HCT116 (cell line): ENCODE data around the gene NFX1. TPM values are rescaled to one million over a fixed set of nuclear protein-coding genes. Genes with fewer than 3 reads are reported as not detected.
A peak's percentile ranks its signal among the peaks of the same experiment; 100 is the strongest.

Source experiments
- ATAC-seq: fragments of 200-7000 bp; cut with Tn5 transposase; 2 replicates; pipeline ENCODE4 v1.9.1; 2020; ENCODE audit warnings: mild to moderate bottlenecking, moderate library complexity
- BruUV-seq: library from RNA; stranded (reverse); fragments of 400-500 nt; replicated peaks from 2 replicates; lab custom pipeline; 2021; lab: Mats Ljungman, UMichigan
- CTCF ChIA-PET: fragments of 300-600 bp; sonication (Branson Sonifier 250); formaldehyde crosslinking; loops from one replicate; lab custom pipeline; 2021; ENCODE audit warnings: antibody characterized with exemption; lab: Charles Lee
- POLR2A ChIA-PET: fragments of 300-600, 350-600 bp; sonication (Branson Sonifier 250); formaldehyde crosslinking; loops from one replicate; lab custom pipeline; 2021; ENCODE audit warnings: antibody characterized with exemption; lab: Charles Lee
- RAD21 ChIA-PET, 2 experiments: fragments of 300-600 bp; sonication (Branson Sonifier 250); formaldehyde crosslinking; loops; one replicate each; lab custom pipeline; 2023; ENCODE audit warnings: low total read pairs in 2 of 2; ENCODE audit not compliant: uncharacterized antibody in 2 of 2, unreplicated experiment in 2 of 2, low non-redundant PET in 1 of 2; lab: Charles Lee
- DNase-seq: peaks from one replicate; pipeline ENCODE4 v3.0.0-alpha.2; 2010; ENCODE audit warnings: low read depth, low spot score
- H2AFZ ChIP-seq: fragments of 200-600 bp; shearing (Covaris generic), sonication (generic); 2 replicates; pipeline ENCODE4 v1.6.1; 2017; ENCODE audit warnings: low read depth, mixed run types, mixed read lengths, antibody characterized with exemption, low read length; ENCODE audit not compliant: poor library complexity, severe bottlenecking
- H3K27ac ChIP-seq: 2 replicates; pipeline ENCODE4 v1.5.1; 2012; ENCODE audit warnings: low read depth, low read length
- H3K27me3 ChIP-seq: fragments of 200-600 bp; sonication (generic); 2 replicates; pipeline ENCODE4 v1.6.1; 2016; ENCODE audit warnings: mixed run types, low read length, mixed read lengths; ENCODE audit not compliant: insufficient read depth
- H3K36me3 ChIP-seq, 2 experiments: fragments of 200-500 bp in 1 of 2; fragments of 200-600 bp in 1 of 2; sonication (Bioruptor generic) in 1 of 2; sonication (generic) in 1 of 2; 2 replicates each; pipeline versions ENCODE4 v1.5.1 to v1.6.1; 2014 to 2016; ENCODE audit warnings: low read length in 2 of 2, inconsistent platforms in 1 of 2, mixed read lengths in 1 of 2, mixed run types in 1 of 2; ENCODE audit not compliant: insufficient read depth in 2 of 2, control insufficient read depth in 1 of 2
- H3K4me1 ChIP-seq, 2 experiments: fragments of 200-600 bp in 1 of 2; sonication (generic) in 1 of 2; 2 replicates each; pipeline versions ENCODE4 v1.5.1 to v1.6.1; 2012 to 2017; ENCODE audit warnings: low read length in 2 of 2, inconsistent platforms in 1 of 2, mild to moderate bottlenecking in 1 of 2, mixed read lengths in 1 of 2, mixed run types in 1 of 2, moderate library complexity in 1 of 2; ENCODE audit not compliant: insufficient read depth in 2 of 2, control insufficient read depth in 1 of 2
- H3K4me2 ChIP-seq: fragments of 200-600 bp; sonication (generic); 2 replicates; pipeline ENCODE4 v1.6.1; 2017; ENCODE audit warnings: mixed run types, low read length, mixed read lengths
- H3K4me3 ChIP-seq, 2 experiments: fragments of 200-600 bp in 1 of 2; sonication (generic) in 1 of 2; replicated peaks in 1 of 2; 2 replicates each; pipeline ENCODE4 v1.5.1; 2011 to 2016; ENCODE audit warnings: low read length in 2 of 2, control low read depth in 1 of 2, low read depth in 1 of 2, mild to moderate bottlenecking in 1 of 2, mixed read lengths in 1 of 2, mixed run types in 1 of 2
- H3K79me2 ChIP-seq: fragments of 200-600 bp; sonication (generic); 2 replicates; pipeline ENCODE4 v1.6.1; 2017; ENCODE audit warnings: mild to moderate bottlenecking, mixed run types, low read length, moderate library complexity, mixed read lengths; ENCODE audit not compliant: insufficient read depth
- H3K9ac ChIP-seq: fragments of 200-600 bp; sonication (generic); 2 replicates; pipeline ENCODE4 v1.6.1; 2016; ENCODE audit warnings: low read length, mixed read lengths
- H3K9me2 ChIP-seq: fragments of 200-600 bp; sonication (generic), shearing (Covaris generic); 2 replicates; pipeline ENCODE4 v1.6.1; 2017; ENCODE audit warnings: mixed run types, mild to moderate bottlenecking, moderate library complexity; ENCODE audit not compliant: insufficient read depth
- H3K9me3 ChIP-seq, 2 experiments: fragments of 200-500 bp in 1 of 2; fragments of 200-600 bp in 1 of 2; sonication (Bioruptor generic) in 1 of 2; sonication (generic) in 1 of 2; 2 replicates each; pipeline ENCODE4 v1.6.1; 2014 to 2017; ENCODE audit warnings: low read length in 2 of 2, mixed read lengths in 2 of 2, inconsistent platforms in 1 of 2, low read depth in 1 of 2, mild to moderate bottlenecking in 1 of 2, mixed run types in 1 of 2, moderate library complexity in 1 of 2; ENCODE audit not compliant: control insufficient read depth in 1 of 2, insufficient read depth in 1 of 2
- H4K20me1 ChIP-seq: fragments of 200-600 bp; sonication (generic), shearing (Covaris generic); 2 replicates; pipeline ENCODE4 v1.6.1; 2017; ENCODE audit warnings: mixed run types, mild to moderate bottlenecking, moderate library complexity; ENCODE audit not compliant: insufficient read depth
- ATF3 ChIP-seq: IDR thresholded peaks from 2 replicates; pipeline ENCODE4 v1.6.1; 2012
- CBX3 ChIP-seq: IDR thresholded peaks from 2 replicates; pipeline ENCODE4 v1.6.1; 2012; ENCODE audit warnings: low read depth
- CEBPB ChIP-seq: IDR thresholded peaks from 2 replicates; pipeline ENCODE4 v1.6.1; 2012; ENCODE audit warnings: low read depth
- CTCF ChIP-seq, 3 experiments: fragments of 200-600 bp in 1 of 3; sonication (generic) in 1 of 3; IDR thresholded peaks in 2 of 3; conservative IDR thresholded peaks in 1 of 3; 2 replicates each; pipeline ENCODE4 v1.5.1; 2012 to 2017; ENCODE audit warnings: low read depth in 2 of 3, low read length in 2 of 3, antibody characterized with exemption in 1 of 3, borderline replicate concordance in 1 of 3, control low read depth in 1 of 3, mild to moderate bottlenecking in 1 of 3, mixed read lengths in 1 of 3, mixed run types in 1 of 3, moderate library complexity in 1 of 3; ENCODE audit not compliant: insufficient read depth in 1 of 3
- EGR1 ChIP-seq: IDR thresholded peaks from 2 replicates; pipeline ENCODE4 v1.6.1; 2012; ENCODE audit warnings: low read depth
- EZH2 ChIP-seq: fragments of 200-600 bp; sonication (generic); IDR thresholded peaks from 2 replicates; pipeline ENCODE4 v1.6.1; 2017; ENCODE audit warnings: antibody characterized with exemption, mixed run types
- FOSL1 ChIP-seq: IDR thresholded peaks from 2 replicates; pipeline ENCODE4 v1.6.1; 2012; ENCODE audit warnings: low read depth
- JUND ChIP-seq: IDR thresholded peaks from 2 replicates; pipeline ENCODE4 v1.6.1; 2012
- MAX ChIP-seq: IDR thresholded peaks from 2 replicates; pipeline ENCODE4 v1.6.1; 2012
- POLR2A ChIP-seq: IDR thresholded peaks from 2 replicates; pipeline ENCODE4 v1.7.0; 2011; ENCODE audit warnings: borderline replicate concordance; ENCODE audit not compliant: insufficient read depth, insufficient read length; ENCODE audit errors: extremely low read depth
- POLR2AphosphoS5 ChIP-seq: IDR thresholded peaks from 2 replicates; pipeline ENCODE4 v1.6.1; 2011; ENCODE audit warnings: mild to moderate bottlenecking, low read depth, low read length, moderate library complexity
- RAD21 ChIP-seq: IDR thresholded peaks from 2 replicates; pipeline ENCODE4 v1.6.1; 2012; ENCODE audit warnings: low read depth, mild to moderate bottlenecking
- REST ChIP-seq: IDR thresholded peaks from 2 replicates; pipeline ENCODE4 v1.6.1; 2012; ENCODE audit warnings: low read depth
- SIN3A ChIP-seq: IDR thresholded peaks from 2 replicates; pipeline ENCODE4 v1.6.1; 2012; ENCODE audit warnings: low read depth
- SRF ChIP-seq: IDR thresholded peaks from 2 replicates; pipeline ENCODE4 v1.6.1; 2012; ENCODE audit warnings: low read depth
- TCF7L2 ChIP-seq: IDR thresholded peaks from 2 replicates; pipeline ENCODE4 v1.7.0; 2011; ENCODE audit warnings: borderline replicate concordance, inconsistent platforms; ENCODE audit not compliant: insufficient read depth, insufficient read length; ENCODE audit errors: extremely low read depth
- YY1 ChIP-seq: IDR thresholded peaks from 2 replicates; pipeline ENCODE4 v1.6.1; 2011; ENCODE audit warnings: low read length, low read depth, moderate library complexity, mild to moderate bottlenecking; ENCODE audit not compliant: insufficient replicate concordance; ENCODE audit errors: extremely low read depth
- ZBTB33 ChIP-seq: IDR thresholded peaks from 2 replicates; pipeline ENCODE4 v1.6.1; 2011; ENCODE audit warnings: mild to moderate bottlenecking, low read length, moderate library complexity; ENCODE audit not compliant: insufficient replicate concordance; ENCODE audit errors: extremely low read depth
- ZFX ChIP-seq: fragments of 450-650 bp; IDR thresholded peaks from 2 replicates; pipeline ENCODE4 v1.6.1; 2017
- intact Hi-C: fragments of 100-400 bp; cut with micrococcal nuclease; formaldehyde crosslinking; loops from 2 replicates; pipeline ENCODE4 v1.10.0; 2022
- total RNA-seq: library from RNA; stranded (reverse); gene quantifications from one replicate; pipeline ENCODE4 v1.2.1, GENCODE V29; 2021; ENCODE audit not compliant: unreplicated experiment

NFX1 gene
- total RNA-seq, 1 experiment from 2014 or later, result 31.7 TPM

GRCh38 chr9:33415501-33416038 is 125.3 kb downstream of the NFX1 start:
- peak; percentile 94 for ATAC-seq
- no peak overlapping the region for H3K9ac ChIP-seq
- intact Hi-C loops, result loop anchor here (10.0 kb wide), 1 partner anchor 61 kb away; no protein-coding TSS in a partner anchor
- TF ChIP-seq CBX3, result 0 out of 2 replicates have a peak, but pooled peaks have one; percentile 55
- TF ChIP-seq EGR1, result no peak
- TF ChIP-seq POLR2AphosphoS5, result 0 out of 2 replicates have a peak, but pooled peaks have one; percentile 24
- no peak for TF ChIP-seq POLR2A
- no peak for TF ChIP-seq ATF3
- TF ChIP-seq JUND, result no peak
- TF ChIP-seq MAX, result peak; percentile 45; the same call in 1 of the 2 replicates
- no peak for TF ChIP-seq CEBPB
- TF ChIP-seq SIN3A, result no peak
- no peak for TF ChIP-seq EZH2
- TF ChIP-seq YY1, result no peak
- TF ChIP-seq ZFX, result no peak
- no peak for TF ChIP-seq SRF
- TF ChIP-seq FOSL1, result no peak
- TF ChIP-seq TCF7L2, result peak; percentile 79
- TF ChIP-seq CTCF (IDR thresholded peaks at IDR 0.05 in 2 of 3, conservative IDR thresholded peaks at IDR 0.05 in 1 of 3; ENCODE audit: borderline replicate concordance in 1 of 3, insufficient read depth in 1 of 3, low read depth in 2 of 3, low read length in 2 of 3), result peak; percentile 67 to 92 (median 92); a peak in 5 of 6 replicates
- TF ChIP-seq ZBTB33, result no peak
- TF ChIP-seq REST, result no peak
- TF ChIP-seq RAD21, result peak; percentile 59

More at GRCh38 chr9:33415501-33416038, 125.3 kb downstream of the NFX1 start:
- H2AFZ ChIP-seq, result peak overlapping the region; percentile 72
- no peaks in the 10 kb centered on the region for H3K27me3 ChIP-seq
- H3K9me2 ChIP-seq, result no peaks in the 10 kb centered on the region
- H3K4me3 ChIP-seq, result peak overlapping the region in 1 of 2 experiments; percentile 9; a peak in 2 of 4 replicates
- H3K36me3 ChIP-seq, result no peaks in the 10 kb centered on the region
- ChIA-PET RAD21 (interaction anchor here (0.9 to 1.4 kb wide), 2 partner anchors 31 to 51 kb away, joined by 3 read pairs; partner anchors contain the start of gene AQP3 (in 1 of the 2)), CTCF (interaction anchor here (0.8 to 4.9 kb wide), 19 partner anchors 9 to 126 kb away, joined by 3 to 35 read pairs (median 6); partner anchors contain the start of genes AQP3, NFX1 and NOL6), POLR2A (interaction anchor here (0.6 to 1.0 kb wide), 2 partner anchors 35 to 36 kb away, joined by 3 read pairs; no protein-coding TSS in a partner anchor)
- no TSS peak for BruUV-seq
- no peaks in the 10 kb centered on the region for H3K79me2 ChIP-seq
- H4K20me1 ChIP-seq, result no peaks in the 10 kb centered on the region
- peak overlapping the region; percentile 61 for H3K4me2 ChIP-seq
- peaks cover 35 to 42% of the 10 kb centered on the region in 2 experiments for H3K4me1 ChIP-seq
- no peaks in the 10 kb centered on the region for H3K9me3 ChIP-seq
- peak; percentile 68 for DNase-seq
- H3K27ac ChIP-seq, result no peak overlapping the region; the same call in 1 of the 2 replicates
